HG03378 (cell line): ENCODE data around the gene SLC16A6.
"Not testable (repeated sequence)": the region's sequence is repeated elsewhere in the genome, so short reads cannot be mapped to it uniquely, and the experiment has no call there.

ENCODE experiments used
- ATAC-seq: cut with Tn5 transposase; IDR thresholded peaks from one replicate; pipeline ENCODE4 v1.9.1; 2021; ENCODE audit warnings: mild to moderate bottlenecking, moderate library complexity; ENCODE audit not compliant: unreplicated experiment

SLC16A6 gene

GRCh38 chr17:68314916-68315535 is 24.1 kb upstream of the SLC16A6 start:
- no peak for ATAC-seq

GRCh38 chr17:68310152-68310551 is 19.2 kb upstream of the SLC16A6 start:
- no peak for ATAC-seq

- not testable (repeated sequence) for ATAC-seq
Observed at GRCh38 chr17:68309066-68309670, 18.2 kb upstream of the SLC16A6 start.

- not testable (repeated sequence) for ATAC-seq
Observed at GRCh38 chr17:68308486-68308885, 17.6 kb upstream of the SLC16A6 start.

- ATAC-seq: no peak
Observed at GRCh38 chr17:68307443-68307842, 16.5 kb upstream of the SLC16A6 start.

- ATAC-seq: no peak
Observed at GRCh38 chr17:68306819-68307218, 15.9 kb upstream of the SLC16A6 start.

- no peak for ATAC-seq
Observed at GRCh38 chr17:68305142-68305541, 14.2 kb upstream of the SLC16A6 start.

- ATAC-seq: no peak
Observed at GRCh38 chr17:68304706-68305105, 13.8 kb upstream of the SLC16A6 start.

- ATAC-seq: no peak
Observed at GRCh38 chr17:68302666-68303065, 11.7 kb upstream of the SLC16A6 start.

GRCh38 chr17:68302066-68302564 is 11.2 kb upstream of the SLC16A6 start:
- ATAC-seq: no peak

GRCh38 chr17:68301438-68301959 is 10.6 kb upstream of the SLC16A6 start:
- ATAC-seq: no peak

- ATAC-seq: no peak
Observed at GRCh38 chr17:68299817-68300216, 8.9 kb upstream of the SLC16A6 start.

GRCh38 chr17:68298601-68299000 is 7.7 kb upstream of the SLC16A6 start:
- no peak for ATAC-seq

- ATAC-seq: no peak
Observed at GRCh38 chr17:68297195-68297594, 6.3 kb upstream of the SLC16A6 start.

- ATAC-seq: no peak
Observed at GRCh38 chr17:68296217-68297191, 5.6 kb upstream of the SLC16A6 start.

GRCh38 chr17:68295086-68295485 is 4.2 kb upstream of the SLC16A6 start:
- no peak for ATAC-seq

- ATAC-seq: no peak
Observed at GRCh38 chr17:68294617-68295016, 3.7 kb upstream of the SLC16A6 start.

GRCh38 chr17:68294196-68294555 is 3.2 kb upstream of the SLC16A6 start:
- ATAC-seq: no peak

GRCh38 chr17:68293490-68294195 is 2.7 kb upstream of the SLC16A6 start:
- ATAC-seq: no peak

GRCh38 chr17:68292689-68293040 is 1.7 kb upstream of the SLC16A6 start:
- no peak for ATAC-seq
